Jurkat, Clone E6-1 (cell line): ENCODE data around the gene ZBTB11. TPM values are rescaled to one million over a fixed set of nuclear protein-coding genes. Genes with fewer than 3 reads are reported as not detected.
"Not testable (repeated sequence)": the region's sequence is repeated elsewhere in the genome, so short reads cannot be mapped to it uniquely, and the experiment has no call there.

Source experiments
- DNase-seq: peaks from one replicate; pipeline ENCODE4 v3.0.0-alpha.2; 2011; ENCODE audit warnings: low read depth, low spot score
- H3K4me3 ChIP-seq: 2 replicates; pipeline ENCODE4 v1.5.1; 2011; ENCODE audit warnings: mild to moderate bottlenecking, low read length, control low read depth, moderate library complexity
- polyA plus RNA-seq: library from polyadenylated mRNA; unstranded; fragments of >200 nt; gene quantifications from one replicate; pipeline ENCODE4 v1.2.1, GENCODE V29; 2012; ENCODE audit warnings: missing spikeins; ENCODE audit not compliant: insufficient read length, insufficient read depth

ZBTB11 gene
- 19.6 TPM for polyA plus RNA-seq

GRCh38 chr3:101676765-101677435 lies at the start of gene ZBTB11:
Gene ZBTB11, minus strand, starts transcription at chr3:101677132. Its CDS starts 218 bp downstream, at chr3:101676914.
- DNase-seq: peak; percentile 100
- peak within 1 kb of the TSS; percentile 93 for H3K4me3 ChIP-seq

GRCh38 chr3:101725890-101726275 lies 49.0 kb upstream of the ZBTB11 start:
- H3K4me3 ChIP-seq: peak overlapping the region; percentile 93
- DNase-seq: no peak

- DNase-seq: peak; percentile 35
- H3K4me3 ChIP-seq: peak overlapping the region; percentile 93
Observed at GRCh38 chr3:101725194-101725889, 48.4 kb upstream of the ZBTB11 start.

- DNase-seq: peak; percentile 92
- H3K4me3 ChIP-seq: peak within 1 kb of the TSS; percentile 93
Observed at GRCh38 chr3:101724329-101725193, 47.6 kb upstream of the ZBTB11 start, which contains the start of gene CEP97. Gene CEP97, plus strand, starts transcription at chr3:101724614. Its CDS starts 63 bp downstream, at chr3:101724677.

- H3K4me3 ChIP-seq: peak overlapping the region; percentile 1
- peak; percentile 89 for DNase-seq
Observed at GRCh38 chr3:101722394-101723173, 45.7 kb upstream of the ZBTB11 start.

- peak; percentile 31 for DNase-seq
Observed at GRCh38 chr3:101720851-101721840, 44.2 kb upstream of the ZBTB11 start.

GRCh38 chr3:101719604-101720185 lies 42.8 kb upstream of the ZBTB11 start:
- no peak overlapping the region for H3K4me3 ChIP-seq
- DNase-seq: no peak

More at GRCh38 chr3:101720851-101721840, 44.2 kb upstream of the ZBTB11 start:
- H3K4me3 ChIP-seq: no peak overlapping the region

- no peak overlapping the region for H3K4me3 ChIP-seq
- DNase-seq: no peak
Observed at GRCh38 chr3:101718455-101718854, 41.5 kb upstream of the ZBTB11 start.

GRCh38 chr3:101709126-101709525 lies 32.2 kb upstream of the ZBTB11 start:
- DNase-seq: no peak
- no peak overlapping the region for H3K4me3 ChIP-seq

GRCh38 chr3:101704639-101705038 lies 27.7 kb upstream of the ZBTB11 start:
- H3K4me3 ChIP-seq, DNase-seq: not testable (repeated sequence)

GRCh38 chr3:101703169-101703568 lies 26.2 kb upstream of the ZBTB11 start:
- no peak overlapping the region for H3K4me3 ChIP-seq
- no peak for DNase-seq

GRCh38 chr3:101702726-101703125 lies 25.8 kb upstream of the ZBTB11 start:
- no peak for DNase-seq
- no peak overlapping the region for H3K4me3 ChIP-seq

- DNase-seq: no peak
- no peak overlapping the region for H3K4me3 ChIP-seq
Observed at GRCh38 chr3:101701696-101702634, 25.0 kb upstream of the ZBTB11 start.

- DNase-seq: peak; percentile 71
- no peak overlapping the region for H3K4me3 ChIP-seq
Observed at GRCh38 chr3:101695779-101696372, 18.9 kb upstream of the ZBTB11 start.

GRCh38 chr3:101694836-101695235 lies 17.9 kb upstream of the ZBTB11 start:
- H3K4me3 ChIP-seq, DNase-seq: not testable (repeated sequence)

GRCh38 chr3:101693540-101693939 lies 16.6 kb upstream of the ZBTB11 start:
- DNase-seq: peak; percentile 58
- H3K4me3 ChIP-seq: not testable (repeated sequence)
